Measurements from ENCODE around the gene CACNB2. TPM values are rescaled to one million over a fixed set of nuclear protein-coding genes. Genes with fewer than 3 reads are reported as not detected.
"Not testable (repeated sequence)": the region's sequence is repeated elsewhere in the genome, so short reads cannot be mapped to it uniquely, and the experiment has no call there.

Gene CACNB2
- polyA plus RNA-seq, 1 of the 3 experiments (the other 2 are of a cell fraction): 0.74 TPM

- 72% methylated on average over 4 of the region's 4 CpGs for WGBS (ENCODE audit: low lambda C conversion rate)
- no peaks in the 10 kb centered on the region for H4K20me1 ChIP-seq (ENCODE audit: insufficient read depth)
- H3K9me3 ChIP-seq: no peaks in the 10 kb centered on the region
- no peak overlapping the region for H3K9ac ChIP-seq
- H3K27ac ChIP-seq (ENCODE audit: low read depth in 2 of 2, low read length in 1 of 2): no peak overlapping the region
- no peaks in the 10 kb centered on the region for H3K79me2 ChIP-seq (ENCODE audit: insufficient read depth)
- H3K36me3 ChIP-seq (replicated peaks in 1 of 2; ENCODE audit: control insufficient read depth in 1 of 2, insufficient read depth in 2 of 2, low read length in 1 of 2): no peaks in the 10 kb centered on the region
- no peak overlapping the region for H3K4me3 ChIP-seq (ENCODE audit: low read depth in 2 of 2, low read length in 1 of 2)
- H2AFZ ChIP-seq (ENCODE audit: low read depth): no peak overlapping the region
- POLR2A ChIA-PET: no interaction called here
- H3K4me2 ChIP-seq: no peak overlapping the region
- H3K9me2 ChIP-seq: no peaks in the 10 kb centered on the region
- CTCF ChIA-PET: no interaction called here
- no peaks in the 10 kb centered on the region for H3K27me3 ChIP-seq (ENCODE audit: insufficient read depth)
- no peak for TF ChIP-seq YY1 (IDR thresholded peaks at IDR 0.05; ENCODE audit: low read depth)
- TF ChIP-seq TAF1 (IDR thresholded peaks at IDR 0.05; ENCODE audit: borderline replicate concordance, low read depth, low read length): no peak
- no peaks in the 10 kb centered on the region for H3K4me1 ChIP-seq (ENCODE audit: control insufficient read depth in 1 of 2, insufficient read depth in 2 of 2, low read depth in 1 of 2, low read length in 1 of 2)
- H3F3A ChIP-seq (replicated peaks; ENCODE audit: insufficient read depth): no peaks in the 10 kb centered on the region
- DNase-seq: no peak
Observed at GRCh38 chr10:18439601-18440000, 299.4 kb downstream of the CACNB2 start.

DNA sequence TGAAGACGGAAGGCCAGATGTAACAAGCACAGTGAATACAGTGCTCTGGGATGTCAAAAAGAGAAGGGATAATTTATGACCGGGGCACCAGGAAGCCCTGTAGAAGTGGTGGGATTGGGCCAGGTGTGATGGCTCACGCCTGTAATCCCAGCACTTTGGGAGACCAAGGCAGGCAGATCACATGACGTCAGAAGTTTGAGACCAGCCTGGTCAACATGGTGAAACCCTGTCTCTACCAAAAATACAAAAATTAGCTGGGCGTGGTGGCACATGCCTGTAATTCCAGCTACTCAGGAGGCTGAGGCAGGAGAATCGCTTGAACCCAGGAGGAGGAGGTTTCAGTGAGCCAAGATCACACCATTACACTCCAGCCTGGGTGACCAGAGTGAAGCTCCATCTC, 305.4 kb downstream of the CACNB2 start:
- H3K36me3 ChIP-seq (replicated peaks in 1 of 2; ENCODE audit: control insufficient read depth in 1 of 2, insufficient read depth in 2 of 2, low read length in 1 of 2); H3K4me1 ChIP-seq (ENCODE audit: control insufficient read depth in 1 of 2, insufficient read depth in 2 of 2, low read depth in 1 of 2, low read length in 1 of 2); H3K9me2 ChIP-seq; H3K9me3 ChIP-seq; H3K9ac ChIP-seq; H3K4me2 ChIP-seq; H2AFZ ChIP-seq (ENCODE audit: low read depth); H3F3A ChIP-seq (replicated peaks; ENCODE audit: insufficient read depth); H4K20me1 ChIP-seq (ENCODE audit: insufficient read depth); CTCF ChIA-PET; DNase-seq; H3K4me3 ChIP-seq (ENCODE audit: low read depth in 2 of 2, low read length in 1 of 2); H3K27me3 ChIP-seq (ENCODE audit: insufficient read depth); H3K27ac ChIP-seq (ENCODE audit: low read depth in 2 of 2, low read length in 1 of 2); POLR2A ChIA-PET; H3K79me2 ChIP-seq (ENCODE audit: insufficient read depth): not testable (repeated sequence)
- WGBS (ENCODE audit: low lambda C conversion rate): 51% methylated on average over 6 of the region's 6 CpGs

GRCh38 chr10:18446205-18446604, 306.0 kb downstream of the CACNB2 start:
- no peak for DNase-seq
- Histone ChIP-seq H3K4me2 (no peak overlapping the region), H3K79me2 (ENCODE audit: insufficient read depth) (no peaks in the 10 kb centered on the region), H3F3A (replicated peaks; ENCODE audit: insufficient read depth) (no peaks in the 10 kb centered on the region), H3K36me3 (replicated peaks in 1 of 2; ENCODE audit: control insufficient read depth in 1 of 2, insufficient read depth in 2 of 2, low read length in 1 of 2) (no peaks in the 10 kb centered on the region), H3K9ac (no peak overlapping the region), H4K20me1 (ENCODE audit: insufficient read depth) (no peaks in the 10 kb centered on the region), H3K4me1 (ENCODE audit: control insufficient read depth in 1 of 2, insufficient read depth in 2 of 2, low read depth in 1 of 2, low read length in 1 of 2) (no peaks in the 10 kb centered on the region), H3K27me3 (ENCODE audit: insufficient read depth) (no peaks in the 10 kb centered on the region), H3K4me3 (ENCODE audit: low read depth in 2 of 2, low read length in 1 of 2) (no peak overlapping the region), H2AFZ (ENCODE audit: low read depth) (no peak overlapping the region), H3K9me2 (no peaks in the 10 kb centered on the region), H3K27ac (ENCODE audit: low read depth in 2 of 2, low read length in 1 of 2) (no peak overlapping the region), H3K9me3 (no peaks in the 10 kb centered on the region)
- CTCF ChIA-PET: no interaction called here
- POLR2A ChIA-PET: no interaction called here
- no peak for TF ChIP-seq TEAD4 (IDR thresholded peaks at IDR 0.05; ENCODE audit: borderline replicate concordance, insufficient read depth)
- TF ChIP-seq, protein P1, sequence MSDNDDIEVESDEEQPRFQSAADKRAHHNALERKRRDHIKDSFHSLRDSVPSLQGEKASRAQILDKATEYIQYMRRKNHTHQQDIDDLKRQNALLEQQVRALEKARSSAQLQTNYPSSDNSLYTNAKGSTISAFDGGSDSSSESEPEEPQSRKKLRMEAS (IDR thresholded peaks at IDR 0.05; ENCODE audit: low read depth): no peak
- TF ChIP-seq YY1 (IDR thresholded peaks at IDR 0.05; ENCODE audit: low read depth): no peak
- no peak for TF ChIP-seq EP300 (IDR thresholded peaks at IDR 0.05; ENCODE audit: borderline replicate concordance in 1 of 2, low read depth in 1 of 2, low read length in 1 of 2)
- TF ChIP-seq, protein P2, sequence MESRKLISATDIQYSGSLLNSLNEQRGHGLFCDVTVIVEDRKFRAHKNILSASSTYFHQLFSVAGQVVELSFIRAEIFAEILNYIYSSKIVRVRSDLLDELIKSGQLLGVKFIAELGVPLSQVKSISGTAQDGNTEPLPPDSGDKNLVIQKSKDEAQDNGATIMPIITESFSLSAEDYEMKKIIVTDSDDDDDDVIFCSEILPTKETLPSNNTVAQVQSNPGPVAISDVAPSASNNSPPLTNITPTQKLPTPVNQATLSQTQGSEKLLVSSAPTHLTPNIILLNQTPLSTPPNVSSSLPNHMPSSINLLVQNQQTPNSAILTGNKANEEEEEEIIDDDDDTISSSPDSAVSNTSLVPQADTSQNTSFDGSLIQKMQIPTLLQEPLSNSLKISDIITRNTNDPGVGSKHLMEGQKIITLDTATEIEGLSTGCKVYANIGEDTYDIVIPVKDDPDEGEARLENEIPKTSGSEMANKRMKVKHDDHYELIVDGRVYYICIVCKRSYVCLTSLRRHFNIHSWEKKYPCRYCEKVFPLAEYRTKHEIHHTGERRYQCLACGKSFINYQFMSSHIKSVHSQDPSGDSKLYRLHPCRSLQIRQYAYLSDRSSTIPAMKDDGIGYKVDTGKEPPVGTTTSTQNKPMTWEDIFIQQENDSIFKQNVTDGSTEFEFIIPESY (IDR thresholded peaks at IDR 0.05; ENCODE audit: borderline replicate concordance, low read depth): no peak
- no peak for TF ChIP-seq MXI1 (IDR thresholded peaks at IDR 0.05; ENCODE audit: low read depth, low read length)
- no peak for TF ChIP-seq RFX5 (IDR thresholded peaks at IDR 0.05; ENCODE audit: low read length)
